BE2C (cell line): ENCODE data around the gene OR2AG1.

Experiments
- DNase-seq: peaks from one replicate; pipeline ENCODE4 v3.0.0-alpha.2; 2020
- H3K27me3 ChIP-seq: fragments of 250-450 bp; sonication (Bioruptor Pico); 2 replicates; pipeline ENCODE4 v1.5.1; 2020; ENCODE audit warnings: mild to moderate bottlenecking
- H3K36me3 ChIP-seq: fragments of 250-450 bp; sonication (Bioruptor Pico); 2 replicates; pipeline ENCODE4 v1.5.1; 2020; ENCODE audit warnings: mild to moderate bottlenecking
- H3K4me1 ChIP-seq: fragments of 250-450 bp; sonication (Bioruptor Pico); 2 replicates; pipeline ENCODE4 v1.5.1; 2020
- H3K4me3 ChIP-seq: 2 replicates; pipeline ENCODE4 v1.5.1; 2011; ENCODE audit warnings: low read depth, low read length
- H3K9me3 ChIP-seq: fragments of 250-450 bp; sonication (Bioruptor Pico); 2 replicates; pipeline ENCODE4 v1.5.1; 2020
- CTCF ChIP-seq: IDR thresholded peaks from 2 replicates; pipeline ENCODE4 v1.5.1; 2012; ENCODE audit warnings: mild to moderate bottlenecking, low read depth, low read length

Gene OR2AG1

GRCh38 chr11:6828103-6828502 is 45.3 kb downstream of the OR2AG1 start:
- DNase-seq = no peak
- H3K27me3 ChIP-seq = no peaks in the 10 kb centered on the region

GRCh38 chr11:6833356-6833755 is 50.5 kb downstream of the OR2AG1 start:
- Histone ChIP-seq H3K9me3 (no peaks in the 10 kb centered on the region), H3K4me1 (no peaks in the 10 kb centered on the region), H3K36me3 (no peaks in the 10 kb centered on the region), H3K27me3 (no peaks in the 10 kb centered on the region), H3K4me3 (no peak overlapping the region)
- TF ChIP-seq CTCF = no peak
- no peak for DNase-seq

More at GRCh38 chr11:6828103-6828502, 45.3 kb downstream of the OR2AG1 start:
- Histone ChIP-seq H3K4me1 (no peaks in the 10 kb centered on the region), H3K4me3 (no peak overlapping the region), H3K9me3 (no peaks in the 10 kb centered on the region), H3K36me3 (no peaks in the 10 kb centered on the region)
- no peak for TF ChIP-seq CTCF

DNA sequence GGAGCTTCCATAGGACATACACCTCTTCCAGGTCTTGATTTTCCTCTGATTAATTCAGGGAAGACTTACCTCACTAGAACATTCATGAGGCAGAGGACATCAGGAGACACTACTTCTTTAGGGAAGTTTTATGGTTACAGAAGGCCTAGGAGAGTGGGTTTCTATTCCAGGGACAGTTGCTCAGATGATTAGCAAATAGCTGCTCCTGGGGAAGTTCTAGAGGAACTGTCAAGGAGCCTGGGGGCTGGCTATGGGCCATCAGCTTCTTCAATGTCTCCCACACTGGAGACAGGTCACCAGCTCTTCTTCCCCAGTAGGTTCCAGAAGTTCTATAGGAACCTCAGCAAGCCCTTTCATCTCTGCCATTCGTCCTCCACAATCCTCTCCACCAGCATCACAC is 51.2 kb downstream of the OR2AG1 start:
- no peaks in the 10 kb centered on the region for H3K9me3 ChIP-seq
- H3K36me3 ChIP-seq = no peaks in the 10 kb centered on the region
- TF ChIP-seq CTCF = no peak
- no peak for DNase-seq
- no peak overlapping the region for H3K4me3 ChIP-seq
- H3K4me1 ChIP-seq = no peaks in the 10 kb centered on the region
- no peaks in the 10 kb centered on the region for H3K27me3 ChIP-seq
